DND-41 (cell line): ENCODE results near the gene TMPRSS6.

Experiments
- ATAC-seq: fragments of 200-7000 bp; cut with Tn5 transposase; 3 replicates; pipeline ENCODE4 v1.9.1; 2021; ENCODE audit warnings: low read depth; ENCODE audit not compliant: insufficient read depth
- DNase-seq: peaks from one replicate; pipeline ENCODE4 v3.0.0-alpha.2; 2020
- H2AFZ ChIP-seq: 2 replicates; pipeline ENCODE4 v1.6.0; 2012; ENCODE audit warnings: low read depth, low read length
- H3K27ac ChIP-seq: 2 replicates; pipeline ENCODE4 v1.5.1; 2012; ENCODE audit warnings: low read length, inconsistent platforms
- H3K27me3 ChIP-seq: fragments of 200-600 bp; sonication (generic); 2 replicates; pipeline ENCODE4 v1.6.0; 2012; ENCODE audit warnings: low read length, mild to moderate bottlenecking, inconsistent platforms; ENCODE audit not compliant: insufficient read depth, poor library complexity
- H3K36me3 ChIP-seq: 2 replicates; pipeline ENCODE4 v1.5.1; 2012; ENCODE audit warnings: low read length, inconsistent platforms; ENCODE audit not compliant: insufficient read depth
- H3K4me1 ChIP-seq: 2 replicates; pipeline ENCODE4 v1.5.1; 2012; ENCODE audit warnings: mild to moderate bottlenecking, low read length; ENCODE audit not compliant: insufficient read depth
- H3K4me2 ChIP-seq: 2 replicates; pipeline ENCODE4 v1.6.0; 2012; ENCODE audit warnings: mild to moderate bottlenecking, moderate library complexity, low read length, inconsistent platforms; ENCODE audit not compliant: insufficient read depth
- H3K4me3 ChIP-seq, 2 experiments: fragments of 200-600 bp in 1 of 2; shearing (Covaris generic) in 1 of 2; 2 replicates each; pipeline ENCODE4 v1.5.1; 2012 to 2016; ENCODE audit warnings: inconsistent platforms in 2 of 2, low read length in 2 of 2, mild to moderate bottlenecking in 2 of 2, low read depth in 1 of 2, moderate library complexity in 1 of 2
- H3K79me2 ChIP-seq: 2 replicates; pipeline ENCODE4 v1.6.0; 2012; ENCODE audit warnings: low read length, inconsistent platforms; ENCODE audit not compliant: insufficient read depth
- H3K9ac ChIP-seq: 2 replicates; pipeline ENCODE4 v1.6.0; 2012; ENCODE audit warnings: low read depth, mild to moderate bottlenecking, inconsistent platforms, low read length, moderate library complexity
- H3K9me3 ChIP-seq: 2 replicates; pipeline ENCODE4 v1.5.1; 2012; ENCODE audit warnings: low read length, moderate library complexity, mild to moderate bottlenecking, inconsistent platforms; ENCODE audit not compliant: insufficient read depth, severe bottlenecking
- H4K20me1 ChIP-seq: 2 replicates; pipeline ENCODE4 v1.6.0; 2012; ENCODE audit warnings: low read length; ENCODE audit not compliant: insufficient read depth
- CTCF ChIP-seq: IDR thresholded peaks from 2 replicates; pipeline ENCODE4 v1.5.1; 2012; ENCODE audit warnings: borderline replicate concordance, low read length, moderate library complexity, mild to moderate bottlenecking; ENCODE audit not compliant: poor library complexity, severe bottlenecking; ENCODE audit errors: extremely low read depth
- EZH2 ChIP-seq: IDR thresholded peaks from 3 replicates; pipeline ENCODE4 v1.6.1; 2012; ENCODE audit warnings: borderline replicate concordance, low read depth, mild to moderate bottlenecking, moderate library complexity, low read length, inconsistent platforms; ENCODE audit not compliant: severe bottlenecking

TMPRSS6 gene

DNA sequence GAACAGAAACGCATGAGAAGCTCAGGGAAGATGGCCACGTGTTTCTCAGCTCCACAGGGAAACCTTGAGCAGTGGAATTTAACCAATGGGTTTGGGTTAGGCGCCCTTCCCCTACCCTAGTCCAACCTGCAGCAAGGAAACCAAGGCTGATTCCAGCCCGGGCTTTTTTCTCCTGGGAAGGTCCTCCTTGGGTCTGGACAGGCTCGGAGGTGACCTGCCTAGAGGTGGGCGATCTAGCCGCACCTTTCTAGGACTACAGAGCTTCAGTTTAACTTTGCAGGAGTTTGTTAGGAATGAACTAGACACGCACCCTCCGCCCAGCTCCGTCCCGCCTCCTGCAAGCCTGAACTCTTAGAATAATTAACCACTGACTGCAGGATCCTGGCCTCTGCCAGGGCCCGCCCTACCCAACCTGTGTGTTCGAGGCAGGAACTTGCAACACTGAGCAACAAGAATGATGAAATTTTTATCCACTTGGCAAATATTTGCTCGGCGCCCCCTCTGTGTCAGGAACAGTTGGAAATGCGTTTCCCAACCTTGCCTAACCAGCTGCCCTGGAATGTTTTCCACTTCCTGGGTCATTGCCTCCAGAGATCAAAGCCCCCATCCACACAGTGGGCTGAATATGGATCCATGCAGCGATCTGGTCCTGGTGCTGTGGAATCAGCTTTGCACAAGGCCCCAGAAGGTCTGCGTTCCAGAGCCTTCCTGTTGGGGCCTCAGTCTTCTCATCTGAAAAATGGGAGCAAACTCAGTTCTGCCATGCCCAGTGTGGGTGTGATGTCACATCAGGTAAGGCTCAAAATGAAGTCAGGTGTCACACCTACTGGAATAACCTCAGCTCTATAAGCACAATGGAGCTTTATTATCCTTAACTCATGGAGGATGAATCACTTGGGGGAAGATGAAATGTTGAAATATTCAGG is 76.7 kb downstream of the TMPRSS6 start:
- Histone ChIP-seq H4K20me1 (no peaks in the 10 kb centered on the region; the same call in 1 of the 2 replicates), H3K27ac (no peak overlapping the region), H3K9me3 (no peaks in the 10 kb centered on the region), H3K36me3 (no peaks in the 10 kb centered on the region), H2AFZ (no peak overlapping the region), H3K4me2 (no peak overlapping the region), H3K79me2 (no peaks in the 10 kb centered on the region), H3K9ac (no peak overlapping the region), H3K4me3 (no peak overlapping the region), H3K4me1 (no peaks in the 10 kb centered on the region), H3K27me3 (peaks cover 5% of the 10 kb centered on the region)
- TF ChIP-seq CTCF (no peak), EZH2 (no peak)
- ATAC-seq (no peak), DNase-seq (no peak)

GRCh38 chr22:37032134-37032534 is 77.4 kb downstream of the TMPRSS6 start:
- Histone ChIP-seq H3K36me3 (no peaks in the 10 kb centered on the region), H3K4me1 (no peaks in the 10 kb centered on the region), H3K27me3 (peaks cover 5% of the 10 kb centered on the region), H3K4me2 (no peak overlapping the region), H3K79me2 (no peaks in the 10 kb centered on the region), H4K20me1 (no peaks in the 10 kb centered on the region), H3K9me3 (no peaks in the 10 kb centered on the region), H3K4me3 (no peak overlapping the region), H2AFZ (no peak overlapping the region), H3K27ac (no peak overlapping the region), H3K9ac (no peak overlapping the region)
- no peak for DNase-seq
- TF ChIP-seq EZH2 (no peak), CTCF (no peak)
- no peak for ATAC-seq

GRCh38 chr22:37030560-37031281 is 78.8 kb downstream of the TMPRSS6 start:
- no peaks in the 10 kb centered on the region; the same call in 1 of the 2 replicates for H4K20me1 ChIP-seq
- DNase-seq (no peak), ATAC-seq (no peak)
- no peaks in the 10 kb centered on the region for H3K36me3 ChIP-seq
- H3K27me3 ChIP-seq, result peaks cover 11% of the 10 kb centered on the region
- H3K9me3 ChIP-seq, result no peaks in the 10 kb centered on the region
- H3K4me3 ChIP-seq, result no peak overlapping the region
- TF ChIP-seq EZH2 (no peak), CTCF (no peak)
- H3K4me2 ChIP-seq, result no peak overlapping the region
- H3K9ac ChIP-seq, result no peak overlapping the region
- no peak overlapping the region for H2AFZ ChIP-seq
- H3K27ac ChIP-seq, result no peak overlapping the region
- no peaks in the 10 kb centered on the region for H3K4me1 ChIP-seq
- no peaks in the 10 kb centered on the region for H3K79me2 ChIP-seq
